ENCODE results near the gene RGMA.

Gene RGMA

DNA sequence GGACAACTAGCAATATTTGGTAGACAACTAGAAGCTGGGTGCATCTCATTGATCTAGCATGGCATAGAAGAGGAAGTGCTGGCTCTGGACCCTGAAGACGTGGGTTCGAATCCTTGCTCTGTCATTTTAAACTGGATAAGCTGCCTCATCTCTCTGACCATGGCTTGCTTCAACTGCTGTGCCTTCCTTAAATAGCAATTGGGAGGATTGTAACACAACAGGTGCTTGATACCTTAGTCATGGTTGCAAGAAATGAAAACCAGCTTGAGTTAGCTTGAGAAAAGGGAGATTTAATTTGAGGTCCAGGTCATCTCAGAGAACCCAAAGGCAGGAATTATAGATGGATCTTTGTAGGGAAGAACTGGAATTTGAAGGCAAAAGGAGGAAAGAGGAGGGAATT, 14.8 kb upstream of the RGMA start:
- no peak for FAIRE-seq
- no peak for DNase-seq (ENCODE audit: extremely low spot score, insufficient read length, low read depth)

DNA sequence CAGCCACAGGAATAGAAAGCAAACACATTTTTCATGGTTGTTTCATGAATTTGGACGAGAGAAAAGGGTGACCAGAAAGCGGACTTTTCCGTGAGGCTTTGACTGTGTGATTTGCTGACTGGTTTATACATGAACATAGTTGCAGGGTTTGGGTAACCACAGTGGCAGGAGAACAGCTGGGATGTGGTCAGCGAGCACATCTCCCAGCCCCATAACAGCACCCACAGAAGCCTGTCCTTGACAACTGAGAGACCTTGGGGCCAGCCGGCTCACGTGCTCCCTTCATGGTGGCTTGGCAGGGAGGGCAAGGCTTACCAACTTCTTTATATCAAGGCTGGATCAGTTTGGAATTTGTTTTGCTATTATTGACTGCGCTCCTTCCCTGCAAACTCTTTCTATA, 13.2 kb upstream of the RGMA start:
- FAIRE-seq: no peak

DNA sequence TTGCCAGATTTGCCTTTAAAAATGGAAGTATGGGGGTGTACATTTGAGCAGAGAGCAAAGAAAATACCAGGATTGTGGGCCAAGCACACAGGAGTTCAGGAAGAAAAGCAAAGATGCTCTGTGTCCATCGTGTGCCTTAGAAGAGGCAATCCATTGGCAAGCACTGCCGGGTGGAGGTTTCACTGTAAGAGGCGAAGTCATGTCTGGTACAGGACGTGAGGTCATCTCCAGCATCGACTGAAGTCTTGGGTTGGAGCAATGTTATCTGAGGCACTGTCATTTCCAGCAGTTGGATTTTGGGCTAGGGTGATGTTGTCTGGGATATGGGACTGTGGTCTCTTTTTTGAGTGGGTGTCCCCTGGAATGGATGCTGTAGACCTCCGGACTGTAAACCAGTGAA, 4.8 kb upstream of the RGMA start:
- no peak for FAIRE-seq
- DNase-seq (ENCODE audit: extremely low spot score, insufficient read length, low read depth): no peak

More for the DNA sequence above, 13.2 kb upstream of the RGMA start:
- DNase-seq (ENCODE audit: extremely low spot score, insufficient read length, low read depth): no peak

DNA sequence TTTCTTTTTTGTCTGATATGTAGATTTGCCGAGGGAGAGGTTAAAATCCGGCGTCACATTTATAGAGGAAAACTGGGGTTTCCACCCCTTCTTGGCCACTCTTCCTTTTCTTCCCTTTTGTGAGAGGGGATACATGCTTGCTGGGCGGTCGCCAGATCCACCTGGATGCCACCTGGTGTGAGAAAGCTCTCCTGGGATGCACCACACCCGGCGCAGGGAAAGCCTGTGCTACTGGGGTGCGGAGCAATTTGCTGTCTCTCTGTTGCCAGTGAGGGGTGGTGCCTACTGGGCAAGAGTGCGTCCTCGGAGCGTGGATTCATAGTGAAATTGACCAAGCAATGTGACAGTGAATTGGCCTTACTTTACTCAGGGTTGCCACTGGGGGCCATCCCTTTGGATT, 2.5 kb upstream of the RGMA start:
- FAIRE-seq: no peak
- DNase-seq (ENCODE audit: extremely low spot score, insufficient read length, low read depth): no peak

DNA sequence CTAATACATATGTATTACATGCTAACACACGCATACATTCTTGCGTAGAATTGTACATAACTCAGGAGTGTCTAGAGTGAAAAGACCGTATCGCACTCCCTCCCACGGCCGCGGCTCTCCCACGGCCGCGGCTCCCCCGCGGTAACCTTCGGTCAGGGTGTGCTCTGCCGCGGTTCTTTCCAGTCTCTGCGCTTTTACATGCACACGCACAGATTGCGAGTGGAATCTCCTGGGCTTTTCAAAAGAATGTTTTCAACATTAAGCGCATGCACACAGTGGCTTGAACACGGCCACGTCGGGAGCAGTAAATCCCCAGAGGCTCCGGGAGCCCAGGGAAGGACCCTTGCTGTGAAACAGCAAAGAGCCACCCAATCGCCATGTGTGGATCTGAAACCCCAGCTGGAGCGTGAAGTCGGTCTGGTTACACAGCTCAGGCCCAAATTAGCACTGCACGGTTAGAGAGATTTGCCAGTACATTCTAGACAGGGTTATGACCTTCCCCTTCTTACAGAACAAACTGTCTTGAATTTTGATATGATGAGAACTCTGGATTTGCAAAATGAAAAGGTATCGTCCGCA, 805 bp upstream of the RGMA start:
- DNase-seq (ENCODE audit: extremely low spot score, insufficient read length, low read depth) (no peak), FAIRE-seq (no peak)

DNA sequence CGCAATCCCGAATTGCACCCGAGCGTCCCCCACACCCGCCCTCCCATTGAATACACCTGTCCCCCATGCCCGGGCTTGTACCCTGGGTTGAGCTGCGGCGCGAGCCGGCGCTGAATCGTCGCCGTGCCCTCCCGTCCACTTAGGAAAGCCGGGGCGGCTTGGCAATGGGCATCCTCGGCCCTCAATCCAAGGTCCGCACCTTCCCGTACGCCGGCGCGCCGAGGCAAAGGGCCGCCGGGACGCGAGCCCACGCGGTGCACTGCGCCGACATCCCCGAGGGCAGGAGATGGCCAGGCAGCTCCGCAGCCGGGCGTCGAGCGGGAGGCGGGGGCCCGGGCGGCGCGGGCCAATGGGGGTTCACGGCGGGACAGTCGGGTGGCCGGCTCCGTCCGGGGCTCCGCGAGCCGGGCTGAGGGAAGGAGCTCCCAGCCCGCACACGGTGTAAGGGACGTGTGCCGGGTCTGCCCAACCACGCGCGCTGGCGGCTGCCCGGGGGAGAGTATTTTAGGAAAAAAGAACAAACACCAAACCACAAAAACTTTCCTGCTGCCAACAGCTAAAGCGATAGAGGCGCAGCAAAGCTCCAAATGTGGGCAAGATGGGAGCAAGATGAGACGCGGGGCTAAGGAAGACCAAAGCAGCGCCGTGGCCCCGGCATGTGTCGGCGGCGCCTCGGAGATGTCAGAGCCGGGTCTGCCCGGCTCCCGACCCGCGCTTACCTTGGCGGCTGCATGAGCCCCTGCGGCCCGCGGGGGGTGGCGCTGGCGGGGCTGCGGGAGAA, 621 bp downstream of the RGMA start:
- DNase-seq (ENCODE audit: extremely low spot score, insufficient read length, low read depth): no peak
- FAIRE-seq: no peak

DNA sequence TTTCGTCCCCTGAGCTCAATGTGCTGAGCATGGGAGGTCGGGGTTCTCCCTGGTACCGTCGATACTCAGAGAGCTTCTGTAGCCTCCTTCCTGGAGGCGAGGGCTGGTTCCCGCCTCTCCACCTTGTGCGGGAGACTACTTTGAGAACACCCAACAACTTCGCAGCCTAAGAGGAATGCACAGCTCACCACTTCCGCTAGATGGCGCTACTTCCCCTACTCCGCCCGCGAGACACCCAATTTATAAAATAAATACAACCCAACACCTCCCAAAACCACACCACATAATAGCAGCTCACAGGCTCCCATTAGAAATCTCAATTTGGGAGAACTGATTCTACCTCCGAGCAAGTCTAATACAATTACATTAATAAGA, 1.2 kb downstream of the RGMA start:
- DNase-seq (ENCODE audit: extremely low spot score, insufficient read length, low read depth): peak; percentile 51
- FAIRE-seq: peak; percentile 48

DNA sequence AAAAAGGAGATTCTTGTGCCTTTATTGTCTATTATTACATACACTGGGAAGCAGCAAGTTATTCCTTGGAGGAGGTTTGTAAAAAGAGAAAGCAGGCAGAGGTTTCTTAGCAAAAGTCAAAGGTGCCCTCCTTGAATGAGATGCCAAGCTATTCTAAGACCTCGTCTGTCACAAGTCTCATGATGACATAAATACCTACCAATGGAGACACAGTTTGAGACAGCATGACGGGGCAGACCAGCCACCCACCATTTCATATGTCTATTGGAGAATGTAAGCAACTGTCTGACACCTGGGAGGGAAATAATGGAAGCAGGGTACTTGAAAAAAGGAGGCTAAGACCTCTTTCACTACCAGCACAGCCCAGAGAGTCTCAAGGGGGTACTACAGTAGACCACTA, 2.2 kb downstream of the RGMA start:
- DNase-seq (ENCODE audit: extremely low spot score, insufficient read length, low read depth) (no peak), FAIRE-seq (no peak)

DNA sequence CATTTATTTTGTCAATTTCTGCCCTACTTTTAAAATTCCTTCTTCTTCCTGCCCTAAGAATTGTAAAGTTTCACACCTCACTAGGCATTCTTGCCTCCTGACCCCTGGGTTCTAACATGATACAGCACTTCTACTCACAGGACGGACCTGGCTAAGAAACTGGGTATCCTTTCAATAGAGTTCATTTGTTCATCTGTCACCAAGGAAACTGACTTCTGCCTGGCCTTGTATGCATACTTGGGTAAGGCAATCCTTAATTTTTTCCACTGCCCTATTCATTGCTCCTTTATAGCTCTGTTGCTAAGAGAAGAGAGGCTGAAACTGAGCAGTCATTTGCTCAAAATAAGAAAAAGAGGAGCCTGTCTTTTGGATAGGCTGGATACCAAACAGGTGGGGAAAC, 3.3 kb downstream of the RGMA start:
- FAIRE-seq (no peak), DNase-seq (ENCODE audit: extremely low spot score, insufficient read length, low read depth) (no peak)

DNA sequence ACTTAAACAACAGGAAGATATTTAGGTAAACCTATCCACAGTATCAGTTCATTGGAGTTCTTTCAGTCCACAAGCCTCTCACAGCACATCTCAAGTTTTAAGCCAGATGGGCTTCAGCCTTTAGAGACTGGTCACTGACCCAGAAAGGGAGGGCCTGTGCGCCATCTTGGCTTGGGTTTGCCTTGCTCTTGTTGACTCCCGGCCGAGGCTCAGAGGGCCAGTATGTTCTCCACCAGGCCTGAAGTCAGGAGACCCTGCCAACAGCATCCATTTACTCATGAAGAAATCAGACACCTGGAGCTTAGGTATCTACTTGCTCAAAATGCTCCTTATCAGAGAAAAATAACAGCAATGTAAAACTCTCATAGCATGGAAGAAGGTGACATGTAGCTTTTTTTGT, 6.2 kb downstream of the RGMA start:
- DNase-seq (ENCODE audit: extremely low spot score, insufficient read length, low read depth) (no peak), FAIRE-seq (no peak)

DNA sequence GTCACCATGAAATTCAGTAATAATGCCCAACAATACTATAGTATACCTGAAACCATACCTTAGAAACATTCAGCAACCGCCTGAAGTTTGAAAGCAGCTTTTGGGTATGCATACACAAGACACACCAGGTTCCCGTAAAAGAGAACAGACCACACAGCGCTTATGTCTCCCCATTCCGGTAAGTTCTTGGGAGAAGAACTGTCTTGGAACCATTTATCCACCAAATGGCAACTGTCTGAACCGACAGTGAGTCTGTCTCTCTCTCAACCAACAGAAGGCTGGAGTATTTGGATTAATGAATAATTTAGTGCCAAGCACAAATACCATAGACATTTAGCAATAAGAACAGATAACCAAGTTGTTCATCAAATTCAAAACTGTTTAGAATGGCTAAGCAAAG, 7.6 kb downstream of the RGMA start:
- FAIRE-seq (no peak), DNase-seq (ENCODE audit: extremely low spot score, insufficient read length, low read depth) (no peak)

DNA sequence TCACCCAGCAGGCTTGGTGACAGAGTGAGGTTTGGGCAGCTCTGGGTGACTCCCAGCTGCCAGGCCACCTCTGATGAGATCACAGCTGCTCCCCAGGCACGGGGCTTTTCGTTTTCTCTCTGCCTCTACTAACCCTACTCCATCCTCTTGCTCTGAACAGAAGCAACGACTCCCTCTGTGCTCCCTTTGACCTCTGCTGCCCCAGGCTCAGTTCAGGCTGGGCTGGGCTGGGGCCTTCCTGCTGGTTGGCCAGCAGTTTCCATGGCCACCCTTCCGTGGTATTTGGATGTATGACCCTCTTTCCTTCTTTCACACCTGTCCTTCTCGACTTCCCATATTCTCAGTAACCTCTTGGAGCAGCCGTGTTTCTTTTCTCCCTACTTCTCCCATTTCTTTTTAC, 8.6 kb downstream of the RGMA start:
- no peak for FAIRE-seq
- no peak for DNase-seq (ENCODE audit: extremely low spot score, insufficient read length, low read depth)

DNA sequence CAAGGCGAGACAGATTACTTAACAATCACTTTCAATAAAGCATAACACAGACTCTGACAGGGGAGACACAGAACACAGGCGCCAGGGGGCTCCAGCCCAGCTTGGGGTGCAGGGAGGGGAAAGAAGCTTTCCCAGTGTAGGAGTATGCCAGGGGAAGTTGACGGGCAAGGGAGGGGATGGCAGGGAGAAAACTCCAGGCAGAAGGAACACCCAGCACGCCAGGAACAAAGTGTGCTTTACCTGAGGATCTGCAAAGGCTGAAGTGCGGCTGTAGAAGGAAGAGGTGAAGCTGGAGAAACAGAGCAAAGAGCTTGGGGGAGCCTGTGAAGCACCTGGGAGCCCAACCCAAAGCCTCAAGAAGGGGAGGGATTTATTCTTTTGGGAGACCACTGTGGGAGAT, 12.1 kb downstream of the RGMA start:
- FAIRE-seq (no peak), DNase-seq (ENCODE audit: extremely low spot score, insufficient read length, low read depth) (no peak)

DNA sequence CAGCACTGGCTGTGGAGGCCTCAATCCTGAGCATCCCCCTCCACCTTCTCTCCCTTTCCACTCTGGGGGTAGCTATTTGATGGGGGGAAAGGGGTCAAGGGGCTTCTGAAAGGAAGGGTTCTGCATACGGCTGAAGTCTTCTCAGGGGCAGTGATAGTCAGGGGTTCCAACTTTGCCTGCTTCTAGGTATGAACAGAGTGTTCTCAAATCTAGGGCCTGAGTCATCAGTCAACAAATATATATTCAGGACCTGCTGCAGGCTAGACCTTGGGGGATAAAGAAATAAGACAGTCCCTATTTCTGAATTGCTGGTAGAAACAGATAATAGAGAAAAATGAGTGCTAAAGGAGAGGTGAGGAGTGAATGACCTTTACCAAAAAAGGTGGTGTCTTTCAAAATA, 12.8 kb downstream of the RGMA start:
- DNase-seq (ENCODE audit: extremely low spot score, insufficient read length, low read depth): no peak
- no peak for FAIRE-seq

DNA sequence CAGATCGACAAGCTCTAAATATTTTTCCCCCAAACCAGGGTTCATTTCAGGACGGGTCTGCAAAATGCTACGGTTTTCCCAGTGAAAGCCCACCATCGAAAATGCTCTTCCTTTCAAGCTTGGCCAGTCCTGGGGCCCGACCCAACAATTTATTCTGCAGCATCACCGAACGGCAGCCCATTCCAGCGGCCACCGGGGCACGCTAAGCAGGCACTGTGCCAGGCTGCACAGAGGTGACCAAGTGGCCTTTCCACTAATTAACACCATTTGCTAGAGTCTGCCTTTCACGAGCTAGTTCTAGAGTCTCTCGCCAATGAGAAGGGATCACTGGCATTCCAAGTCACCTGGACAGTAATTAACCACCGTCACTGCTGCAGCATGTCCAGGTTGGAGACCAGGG, 14.4 kb downstream of the RGMA start:
- DNase-seq (ENCODE audit: extremely low spot score, insufficient read length, low read depth) (no peak), FAIRE-seq (no peak)

DNA sequence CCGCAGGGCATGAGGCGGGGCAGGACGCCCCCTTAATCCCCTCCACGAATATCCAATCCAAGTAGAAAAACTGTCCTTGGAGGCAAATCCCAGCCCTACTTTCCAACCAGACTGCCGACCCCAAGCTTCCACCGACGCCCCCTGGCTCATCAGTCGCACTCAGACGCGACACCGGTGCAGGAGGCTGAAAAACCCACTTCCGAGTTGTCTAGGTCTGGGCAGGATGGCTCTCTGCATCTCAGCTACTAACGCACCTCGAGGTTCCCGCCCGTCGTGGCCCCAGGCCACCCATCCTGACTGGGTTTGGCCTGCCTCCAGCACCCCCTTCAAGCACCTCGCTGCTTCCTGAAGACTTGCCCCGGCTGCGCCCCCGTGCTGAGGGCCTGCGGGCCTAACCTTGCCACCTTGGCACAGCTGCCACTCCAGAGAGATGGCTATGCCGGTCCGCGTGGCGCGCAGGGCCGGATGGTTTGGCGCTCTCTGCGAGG, 15.5 kb downstream of the RGMA start:
- no peak for DNase-seq (ENCODE audit: extremely low spot score, insufficient read length, low read depth)
- FAIRE-seq: no peak

DNA sequence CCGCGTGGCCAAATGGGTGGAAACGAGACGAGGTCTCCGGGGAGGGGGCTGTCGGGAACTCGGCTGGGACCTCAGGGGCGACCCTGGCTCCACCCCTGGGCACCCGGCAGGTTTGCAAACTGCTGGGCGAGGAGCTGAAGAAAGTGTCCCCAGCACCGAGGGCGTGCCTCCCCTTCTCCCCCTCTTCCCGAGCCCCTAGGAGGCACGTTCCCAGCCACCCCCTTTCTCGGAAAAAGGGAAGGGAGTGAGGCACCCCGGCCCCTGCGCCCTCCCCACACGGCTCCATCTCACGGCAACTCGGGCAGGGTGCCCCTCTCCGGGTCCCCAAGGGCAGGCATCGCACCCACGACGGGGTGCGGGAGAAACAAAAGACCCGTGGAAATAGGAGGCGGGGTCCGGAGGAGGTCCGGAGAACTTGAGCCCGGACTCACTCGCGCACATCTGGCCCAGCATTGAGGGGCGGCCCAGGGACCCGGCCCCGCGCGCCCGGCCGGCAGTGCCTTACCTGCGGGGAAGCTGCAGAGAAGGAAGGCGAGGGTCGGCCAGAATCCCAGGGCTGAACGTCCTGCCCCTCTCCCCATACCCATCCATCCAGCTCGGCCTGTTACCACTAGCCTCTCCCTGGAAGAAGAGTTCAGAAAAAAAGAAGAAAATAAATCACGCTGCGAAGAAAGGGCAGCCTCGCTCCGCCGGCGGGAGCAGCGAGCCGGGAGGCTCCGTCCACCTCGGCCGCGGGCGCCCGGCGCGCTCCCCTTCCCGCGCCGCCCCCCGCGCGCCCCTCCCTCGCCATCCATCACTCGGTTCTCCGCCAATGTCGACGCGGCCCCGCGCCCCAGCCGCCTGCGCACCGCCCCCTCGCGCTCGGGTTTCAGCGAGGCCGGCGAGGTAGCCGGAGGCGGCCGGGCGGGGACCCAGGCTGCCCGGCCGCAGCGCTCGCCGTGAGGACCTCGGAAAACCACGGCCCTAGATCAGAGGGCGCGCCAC, 16.3 kb downstream of the RGMA start:
- DNase-seq (ENCODE audit: extremely low spot score, insufficient read length, low read depth): no peak
- FAIRE-seq: no peak

DNA sequence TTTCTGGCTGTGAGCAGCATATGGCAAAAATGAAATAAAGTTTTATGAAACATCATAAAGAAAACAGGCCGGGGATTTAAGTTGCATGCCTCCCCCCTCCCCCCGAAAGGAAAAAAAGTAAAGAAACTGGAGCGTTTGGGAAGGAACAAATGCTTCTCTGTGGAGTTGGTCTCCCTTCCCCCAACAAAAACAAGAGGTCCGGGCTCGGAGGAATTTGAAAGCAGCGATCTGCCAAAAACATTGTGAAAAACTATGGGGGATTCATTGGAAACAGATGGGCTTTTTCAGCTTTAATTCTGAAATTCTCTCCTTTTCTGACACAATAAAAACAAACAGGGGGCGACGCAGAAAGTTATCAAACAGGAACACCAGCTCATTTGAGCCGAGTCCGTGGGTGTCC, 17.0 kb downstream of the RGMA start:
- DNase-seq (ENCODE audit: extremely low spot score, insufficient read length, low read depth) (no peak), FAIRE-seq (no peak)

DNA sequence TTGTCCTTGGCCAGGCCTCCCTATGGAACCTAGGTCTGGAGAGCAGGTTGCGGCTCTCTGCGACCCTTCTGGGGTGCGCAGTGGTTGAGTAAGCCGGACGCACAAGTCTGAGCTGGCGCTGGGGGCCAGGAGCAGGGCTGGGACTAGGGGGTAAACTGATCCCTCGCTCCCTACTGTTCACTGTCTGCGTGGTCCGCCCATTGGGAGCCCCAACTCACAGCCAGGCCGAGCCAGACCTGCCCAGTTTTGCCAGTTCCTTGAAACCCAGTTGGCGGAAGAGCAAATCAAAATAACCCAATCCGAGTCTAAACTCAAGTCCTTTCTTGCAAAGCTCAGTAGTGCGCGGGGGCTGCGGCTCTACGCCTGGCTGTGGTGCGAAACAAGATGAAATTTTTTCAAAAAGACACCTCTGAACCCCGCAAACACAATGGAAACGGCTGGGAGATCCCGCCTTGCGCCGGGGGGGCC, 17.5 kb downstream of the RGMA start:
- DNase-seq (ENCODE audit: extremely low spot score, insufficient read length, low read depth) (no peak), FAIRE-seq (no peak)

DNA sequence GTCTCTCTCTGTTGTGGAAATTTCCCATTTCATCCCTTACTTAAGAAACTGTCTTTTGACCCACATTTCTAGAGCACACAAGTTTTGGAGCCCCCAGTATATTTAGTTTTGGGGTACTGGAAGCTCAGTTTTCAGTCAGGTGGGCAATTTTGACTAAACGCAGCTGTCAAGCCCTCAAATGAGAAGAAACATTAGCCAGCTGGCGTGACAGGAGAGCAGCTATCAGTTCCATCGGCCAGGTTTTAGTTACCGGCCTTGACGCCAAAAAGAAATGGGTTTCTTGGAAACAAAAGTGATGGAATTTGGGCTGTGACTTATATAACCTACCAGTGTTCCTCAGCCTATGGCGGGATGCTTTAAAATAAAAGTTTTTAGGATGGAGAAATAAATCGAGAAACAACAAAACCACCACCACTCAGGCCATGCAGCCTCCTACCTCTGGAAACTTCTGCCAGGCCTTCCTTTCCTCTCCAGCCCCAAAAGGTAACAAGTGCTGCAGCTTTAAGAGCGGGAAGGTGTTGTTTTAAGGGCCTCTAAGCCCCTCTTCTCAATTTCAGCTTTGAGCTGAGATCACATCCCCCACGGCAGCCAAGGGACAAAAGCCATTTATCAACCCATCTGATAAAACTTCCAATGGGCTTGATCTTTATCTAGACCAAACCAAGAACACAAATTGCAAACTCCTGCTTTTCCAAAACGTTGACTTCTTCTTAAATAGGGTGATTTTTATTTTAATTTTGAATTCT, 18.3 kb downstream of the RGMA start:
- no peak for DNase-seq (ENCODE audit: extremely low spot score, insufficient read length, low read depth)
- no peak for FAIRE-seq

Measured in GM18507 (cell line).